NB4 (cell line): ENCODE results near the gene FSTL4.

Experiments used
- DNase-seq: peaks from one replicate; pipeline ENCODE4 v3.0.0; 2010; ENCODE audit warnings: low read depth
- H3K4me3 ChIP-seq: one replicate; pipeline ENCODE4 v1.5.1; 2011; ENCODE audit warnings: mild to moderate bottlenecking, low read depth, low read length, moderate library complexity
- MYC ChIP-seq: IDR thresholded peaks from 2 replicates; pipeline ENCODE4 v1.6.1; 2011; ENCODE audit warnings: low read depth, low read length
- POLR2A ChIP-seq: IDR thresholded peaks from 2 replicates; pipeline ENCODE4 v1.6.1; 2011; ENCODE audit warnings: mild to moderate bottlenecking; ENCODE audit not compliant: insufficient read length; ENCODE audit errors: extremely low read depth
- TF ChIP-seq, protein P1 (sequence below): IDR thresholded peaks from 2 replicates; pipeline ENCODE4 v1.6.1; 2011; ENCODE audit warnings: low read depth, low read length
- TF ChIP-seq, protein P2 (sequence below): IDR thresholded peaks from one replicate; pipeline ENCODE4 v1.5.1; 2012; ENCODE audit warnings: low read depth, low read length

Gene FSTL4

DNA sequence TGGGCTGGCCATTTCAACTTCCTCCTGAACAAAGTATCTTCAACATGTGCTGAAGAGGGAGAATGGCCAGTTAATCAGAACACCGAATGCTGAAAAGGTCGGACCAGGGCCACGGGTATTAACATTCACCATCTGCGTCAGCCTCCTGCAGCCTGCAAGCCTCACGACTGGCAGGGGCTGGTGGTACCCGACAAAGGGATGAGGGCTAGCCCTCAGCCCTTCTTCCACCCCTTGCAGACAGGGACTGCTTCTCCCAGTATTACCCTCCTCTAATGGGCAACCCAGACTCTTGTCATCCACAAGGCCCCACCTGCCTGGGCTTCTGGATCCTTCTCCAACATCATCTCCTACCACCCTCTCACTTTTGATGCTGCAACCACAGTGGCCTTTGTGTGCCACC is 246.6 kb downstream of the FSTL4 start:
- TF ChIP-seq, protein P1, sequence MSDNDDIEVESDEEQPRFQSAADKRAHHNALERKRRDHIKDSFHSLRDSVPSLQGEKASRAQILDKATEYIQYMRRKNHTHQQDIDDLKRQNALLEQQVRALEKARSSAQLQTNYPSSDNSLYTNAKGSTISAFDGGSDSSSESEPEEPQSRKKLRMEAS: no peak
- no peak overlapping the region for H3K4me3 ChIP-seq
- DNase-seq: no peak

DNA sequence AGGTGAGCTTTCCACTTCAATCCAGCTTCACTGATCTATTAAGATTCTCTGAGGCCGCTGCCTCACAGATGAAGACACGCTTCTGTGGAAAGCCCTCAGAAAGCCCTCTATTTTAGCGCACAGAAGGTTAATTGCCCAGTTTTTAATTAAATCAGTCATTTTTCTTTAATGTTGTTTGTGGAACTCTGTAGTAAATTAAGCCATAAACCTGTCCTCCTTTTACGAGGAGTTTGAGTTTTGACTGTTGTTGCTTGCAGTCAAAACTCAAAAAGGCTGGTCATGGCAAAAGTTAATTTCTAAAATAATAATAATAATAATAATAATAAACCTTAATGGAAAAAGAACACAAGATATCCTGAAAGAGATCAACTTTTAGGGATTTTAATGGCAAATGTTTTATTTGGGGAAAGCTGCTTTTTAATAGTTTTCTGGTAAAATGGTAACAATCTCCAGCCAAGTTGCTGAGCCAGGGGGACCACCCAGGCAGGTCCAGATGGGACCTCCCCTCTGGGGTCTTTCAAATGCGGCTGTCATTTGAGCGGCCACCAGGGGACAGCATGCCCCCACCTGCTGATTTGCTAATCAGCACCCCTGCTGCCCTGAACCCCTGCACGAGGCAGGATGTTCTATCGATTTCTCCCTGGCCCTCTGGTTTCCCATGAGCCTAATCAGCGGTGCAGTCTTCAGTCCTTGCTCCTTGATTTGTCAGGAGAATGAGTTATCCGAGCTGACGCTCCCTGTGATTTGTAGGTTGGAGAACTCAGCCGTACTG is 247.2 kb downstream of the FSTL4 start:
- DNase-seq: no peak
- no peak overlapping the region for H3K4me3 ChIP-seq
- TF ChIP-seq, protein P1: no peak
- TF ChIP-seq, protein P2, sequence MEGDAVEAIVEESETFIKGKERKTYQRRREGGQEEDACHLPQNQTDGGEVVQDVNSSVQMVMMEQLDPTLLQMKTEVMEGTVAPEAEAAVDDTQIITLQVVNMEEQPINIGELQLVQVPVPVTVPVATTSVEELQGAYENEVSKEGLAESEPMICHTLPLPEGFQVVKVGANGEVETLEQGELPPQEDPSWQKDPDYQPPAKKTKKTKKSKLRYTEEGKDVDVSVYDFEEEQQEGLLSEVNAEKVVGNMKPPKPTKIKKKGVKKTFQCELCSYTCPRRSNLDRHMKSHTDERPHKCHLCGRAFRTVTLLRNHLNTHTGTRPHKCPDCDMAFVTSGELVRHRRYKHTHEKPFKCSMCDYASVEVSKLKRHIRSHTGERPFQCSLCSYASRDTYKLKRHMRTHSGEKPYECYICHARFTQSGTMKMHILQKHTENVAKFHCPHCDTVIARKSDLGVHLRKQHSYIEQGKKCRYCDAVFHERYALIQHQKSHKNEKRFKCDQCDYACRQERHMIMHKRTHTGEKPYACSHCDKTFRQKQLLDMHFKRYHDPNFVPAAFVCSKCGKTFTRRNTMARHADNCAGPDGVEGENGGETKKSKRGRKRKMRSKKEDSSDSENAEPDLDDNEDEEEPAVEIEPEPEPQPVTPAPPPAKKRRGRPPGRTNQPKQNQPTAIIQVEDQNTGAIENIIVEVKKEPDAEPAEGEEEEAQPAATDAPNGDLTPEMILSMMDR: peak; percentile 41

DNA sequence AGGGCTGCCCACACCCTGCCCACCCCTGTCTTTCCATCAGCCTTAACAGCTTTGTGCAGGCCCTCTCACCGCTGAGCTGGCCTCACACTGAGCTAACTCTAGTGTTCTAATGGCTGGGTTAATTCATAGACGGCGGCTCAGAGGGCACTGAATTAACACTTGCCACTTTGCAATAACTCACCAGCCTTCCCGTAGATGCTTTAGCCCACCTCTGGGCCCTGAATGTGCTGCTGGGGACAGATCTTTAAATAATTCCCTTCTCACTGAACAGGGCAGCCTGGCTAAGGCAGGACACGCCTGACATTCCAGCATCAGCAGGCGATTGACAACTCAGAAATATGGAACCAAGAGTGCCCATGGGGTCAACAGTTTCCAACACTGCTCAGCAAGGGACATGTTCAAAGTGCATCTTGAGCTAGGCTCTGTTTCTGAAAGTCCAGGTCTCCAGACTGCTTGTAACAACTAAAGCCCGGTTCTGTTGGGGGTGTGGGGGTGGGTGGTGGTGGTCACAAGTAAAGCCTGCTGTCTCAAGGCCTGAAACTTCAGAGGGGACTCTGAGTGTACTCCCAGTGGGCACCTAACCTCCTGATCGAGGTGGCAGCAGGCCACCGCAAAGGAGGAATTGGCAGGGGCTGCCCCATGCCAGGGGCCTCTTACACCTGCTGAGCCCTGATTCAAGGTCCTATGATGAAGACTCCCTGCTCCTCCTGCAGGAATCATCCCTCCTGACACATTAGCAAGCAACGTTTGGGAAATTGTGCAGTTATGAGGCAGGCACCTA is 248.3 kb downstream of the FSTL4 start:
- no peak for DNase-seq
- no peak for TF ChIP-seq MYC
- TF ChIP-seq, protein P2: no peak
- H3K4me3 ChIP-seq: no peak overlapping the region

DNA sequence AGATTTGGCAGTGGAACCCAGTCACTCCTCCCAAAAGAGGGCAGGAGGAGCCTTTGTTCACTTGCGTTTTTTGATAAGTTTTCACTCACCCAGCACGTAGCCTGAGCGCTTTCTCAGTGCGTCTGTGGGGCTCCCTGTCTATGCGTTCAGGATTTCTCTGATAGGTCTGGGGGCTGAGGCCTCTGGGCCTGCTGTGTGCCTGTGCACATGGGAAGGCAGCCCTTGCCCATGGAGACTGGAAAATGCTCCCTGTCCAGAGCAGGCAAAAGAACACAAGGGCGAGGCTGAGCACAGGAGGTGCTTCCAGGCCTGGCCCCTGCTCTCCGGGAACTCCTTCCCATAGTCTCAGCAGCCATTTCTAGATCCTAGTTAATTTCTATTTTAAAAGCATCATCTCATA is 249.9 kb downstream of the FSTL4 start:
- DNase-seq: no peak
- TF ChIP-seq, protein P2: no peak
- TF ChIP-seq POLR2A (no peak), MYC (no peak)
- TF ChIP-seq, protein P1: no peak
- H3K4me3 ChIP-seq: no peak overlapping the region

DNA sequence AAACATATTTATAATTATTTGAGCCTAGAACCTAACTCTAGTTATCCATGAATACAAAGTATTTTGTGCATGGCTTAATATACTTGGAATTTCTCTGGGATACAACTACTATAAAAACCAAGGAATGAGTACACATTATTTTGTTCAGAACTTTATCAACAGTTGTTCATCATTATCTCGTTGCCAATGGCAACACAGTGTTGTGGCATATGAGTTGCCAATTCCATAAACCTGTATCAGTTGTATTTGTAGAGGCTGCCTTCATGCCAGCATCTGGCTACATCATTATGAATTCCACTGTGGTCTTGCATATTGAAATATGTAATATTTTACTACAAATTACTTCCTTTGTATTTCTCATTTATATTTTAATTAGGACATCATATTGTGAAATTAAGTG is 250.4 kb downstream of the FSTL4 start:
- TF ChIP-seq MYC (no peak), POLR2A (no peak)
- TF ChIP-seq, protein P2: no peak
- TF ChIP-seq, protein P1: no peak
- no peak for DNase-seq
- no peak overlapping the region for H3K4me3 ChIP-seq

DNA sequence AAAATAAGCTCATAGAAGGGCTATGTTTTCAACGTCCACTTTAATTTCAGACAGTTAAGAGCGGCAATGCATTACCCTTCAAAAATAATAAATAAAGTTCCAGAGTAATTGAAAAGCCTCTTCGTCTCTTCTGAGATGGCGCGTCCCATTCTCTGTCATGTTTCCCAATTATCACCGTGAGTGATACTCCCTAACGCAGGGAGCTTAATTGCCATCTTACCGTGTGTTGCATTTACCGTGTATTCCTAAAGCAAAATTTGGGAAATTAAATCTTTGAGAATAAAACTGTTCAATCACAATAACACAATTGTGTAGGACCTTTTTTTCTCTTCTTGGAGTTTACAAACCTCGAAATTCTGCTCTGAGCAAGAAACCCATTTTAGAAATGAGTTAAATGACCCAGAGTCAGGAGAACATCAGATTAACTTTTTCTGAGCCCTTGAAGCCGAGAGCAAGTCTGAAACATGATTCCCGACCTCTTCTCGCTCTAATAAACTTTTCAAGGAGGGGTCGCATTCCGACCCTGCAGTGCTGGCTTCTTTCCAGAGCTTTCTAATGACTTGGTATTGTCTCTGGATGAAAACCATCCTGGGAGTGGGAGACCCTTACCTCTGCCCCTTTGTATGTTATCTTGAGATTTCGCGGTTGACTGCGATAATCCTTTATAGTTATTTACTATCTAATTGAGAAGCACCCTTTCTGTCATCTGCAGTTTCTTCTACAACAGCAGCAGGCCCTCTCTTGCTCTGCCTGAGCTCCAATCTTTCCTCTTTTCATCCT is 251.5 kb downstream of the FSTL4 start:
- TF ChIP-seq, protein P2: no peak
- no peak for TF ChIP-seq POLR2A
- TF ChIP-seq MYC: no peak
- TF ChIP-seq, protein P1: no peak
- no peak for DNase-seq
- H3K4me3 ChIP-seq: no peak overlapping the region
